Medulla oblongata (tissue), 1 donor: Measurements from ENCODE around the gene TAS2R60.
"Not testable (repeated sequence)": the region's sequence is repeated elsewhere in the genome, so short reads cannot be mapped to it uniquely, and the experiment has no call there.

ENCODE experiments used
- DNase-seq: peaks from one replicate; pipeline ENCODE4 v3.0.0-alpha.2; 2015; ENCODE audit errors: extremely low spot score

TAS2R60 gene

GRCh38 chr7:143443153-143443552 lies at the start of gene TAS2R60:
Gene TAS2R60 (plus strand): TSS chr7:143443453. CDS start chr7:143443453, 0 bp downstream.
- DNase-seq: no peak

GRCh38 chr7:143394068-143394467 lies 49.2 kb upstream of the TAS2R60 start:
- DNase-seq: no peak

- no peak for DNase-seq
Observed at GRCh38 chr7:143394777-143395176, 48.5 kb upstream of the TAS2R60 start.

GRCh38 chr7:143395187-143396149 lies 47.8 kb upstream of the TAS2R60 start:
- peak; percentile 37 for DNase-seq

- DNase-seq: no peak
Observed at GRCh38 chr7:143396182-143396581, 47.1 kb upstream of the TAS2R60 start.

GRCh38 chr7:143396625-143397556 lies 46.4 kb upstream of the TAS2R60 start:
- DNase-seq: no peak

GRCh38 chr7:143397710-143398530 lies 45.3 kb upstream of the TAS2R60 start:
- no peak for DNase-seq

GRCh38 chr7:143398616-143399015 lies 44.6 kb upstream of the TAS2R60 start:
- DNase-seq: no peak

GRCh38 chr7:143399151-143399550 lies 44.1 kb upstream of the TAS2R60 start:
- DNase-seq: no peak

- DNase-seq: no peak
Observed at GRCh38 chr7:143399642-143400041, 43.6 kb upstream of the TAS2R60 start.

- DNase-seq: no peak
Observed at GRCh38 chr7:143401265-143401664, 42.0 kb upstream of the TAS2R60 start.

- not testable (repeated sequence) for DNase-seq
Observed at GRCh38 chr7:143402233-143402632, 41.0 kb upstream of the TAS2R60 start.

- no peak for DNase-seq
Observed at GRCh38 chr7:143405173-143406001, 37.9 kb upstream of the TAS2R60 start.

- no peak for DNase-seq
Observed at GRCh38 chr7:143406002-143406357, 37.3 kb upstream of the TAS2R60 start.

GRCh38 chr7:143407287-143408251 lies 35.7 kb upstream of the TAS2R60 start:
- DNase-seq: no peak

GRCh38 chr7:143408252-143408685 lies 35.0 kb upstream of the TAS2R60 start:
- no peak for DNase-seq

- no peak for DNase-seq
Observed at GRCh38 chr7:143408686-143409561, 34.3 kb upstream of the TAS2R60 start, which contains the start of gene EPHA1. Gene EPHA1 (minus strand): TSS chr7:143408856. CDS start chr7:143408805, 51 bp downstream.

GRCh38 chr7:143410521-143411004 lies 32.7 kb upstream of the TAS2R60 start:
- DNase-seq: peak; percentile 24
